Fibroblast of gingiva (primary cell): ENCODE measurements around the gene GAN.
A peak's percentile ranks its signal among the peaks of the same experiment; 100 is the strongest.

ENCODE experiments used
- DNase-seq: peaks from one replicate; pipeline ENCODE4 v3.0.0-alpha.2; 2011; ENCODE audit warnings: low read depth

Gene GAN

GRCh38 chr16:81314603-81315270 is at the start of gene GAN:
Gene GAN (plus strand): TSS chr16:81314962. CDS start chr16:81315114, 152 bp downstream.
- DNase-seq = peak; percentile 95

GRCh38 chr16:81265052-81265451 is 49.7 kb upstream of the GAN start:
- no peak for DNase-seq

GRCh38 chr16:81265658-81266451 is 48.9 kb upstream of the GAN start:
- DNase-seq = peak; percentile 23

GRCh38 chr16:81266680-81267095 is 48.1 kb upstream of the GAN start:
- no peak for DNase-seq

- DNase-seq = no peak
Observed at GRCh38 chr16:81268509-81268908, 46.3 kb upstream of the GAN start.

- no peak for DNase-seq
Observed at GRCh38 chr16:81273223-81273950, 41.4 kb upstream of the GAN start.

- no peak for DNase-seq
Observed at GRCh38 chr16:81275064-81275532, 39.7 kb upstream of the GAN start.

- DNase-seq = no peak
Observed at GRCh38 chr16:81275795-81276194, 39.0 kb upstream of the GAN start.

GRCh38 chr16:81276323-81276722 is 38.4 kb upstream of the GAN start:
- no peak for DNase-seq

- no peak for DNase-seq
Observed at GRCh38 chr16:81277541-81278080, 37.2 kb upstream of the GAN start.

GRCh38 chr16:81278526-81278925 is 36.2 kb upstream of the GAN start:
- no peak for DNase-seq

- DNase-seq = peak; percentile 27
Observed at GRCh38 chr16:81279392-81279791, 35.4 kb upstream of the GAN start.

GRCh38 chr16:81280393-81280792 is 34.4 kb upstream of the GAN start:
- no peak for DNase-seq

GRCh38 chr16:81283044-81283443 is 31.7 kb upstream of the GAN start:
- DNase-seq = no peak

GRCh38 chr16:81284995-81285600 is 29.7 kb upstream of the GAN start:
- no peak for DNase-seq

GRCh38 chr16:81286190-81286589 is 28.6 kb upstream of the GAN start:
- DNase-seq = no peak

- no peak for DNase-seq
Observed at GRCh38 chr16:81291117-81291516, 23.6 kb upstream of the GAN start.

GRCh38 chr16:81292936-81293335 is 21.8 kb upstream of the GAN start:
- no peak for DNase-seq

GRCh38 chr16:81293909-81294802 is 20.6 kb upstream of the GAN start:
- DNase-seq = no peak

- no peak for DNase-seq
Observed at GRCh38 chr16:81296631-81297030, 18.1 kb upstream of the GAN start.

- DNase-seq = no peak
Observed at GRCh38 chr16:81307770-81308169, 7.0 kb upstream of the GAN start.
